ENCODE results near the gene CTPS2.
"Not testable (repeated sequence)": the region's sequence is repeated elsewhere in the genome, so short reads cannot be mapped to it uniquely, and the experiment has no call there.

Gene CTPS2

GRCh38 chrX:16603822-16604221 lies 108.6 kb downstream of the CTPS2 start:
- DNase-seq (ENCODE audit: low read depth in 3 of 3): no peak

DNA sequence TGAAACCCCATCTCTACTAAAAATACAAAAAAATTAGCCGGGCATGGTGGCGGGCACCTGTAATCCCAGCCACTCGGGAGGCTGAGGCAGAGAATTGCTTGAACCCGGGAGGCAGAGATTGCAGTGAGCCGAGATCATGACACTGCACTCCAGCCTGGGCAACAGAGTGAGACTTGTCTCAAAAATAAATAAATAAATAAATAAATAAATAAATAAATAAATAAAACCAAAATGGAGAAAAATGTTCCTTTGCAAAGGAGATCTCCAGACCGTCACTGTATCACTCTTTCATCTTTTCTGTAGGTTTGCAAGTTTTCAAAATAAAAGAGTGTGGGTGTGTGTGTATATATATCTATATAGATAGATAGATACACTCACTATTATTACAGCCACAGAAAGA lies 109.2 kb downstream of the CTPS2 start:
- DNase-seq (ENCODE audit: low read depth in 3 of 3): not testable (repeated sequence)

GRCh38 chrX:16601885-16602284 lies 110.6 kb downstream of the CTPS2 start:
- DNase-seq (ENCODE audit: low read depth in 3 of 3): no peak

DNA sequence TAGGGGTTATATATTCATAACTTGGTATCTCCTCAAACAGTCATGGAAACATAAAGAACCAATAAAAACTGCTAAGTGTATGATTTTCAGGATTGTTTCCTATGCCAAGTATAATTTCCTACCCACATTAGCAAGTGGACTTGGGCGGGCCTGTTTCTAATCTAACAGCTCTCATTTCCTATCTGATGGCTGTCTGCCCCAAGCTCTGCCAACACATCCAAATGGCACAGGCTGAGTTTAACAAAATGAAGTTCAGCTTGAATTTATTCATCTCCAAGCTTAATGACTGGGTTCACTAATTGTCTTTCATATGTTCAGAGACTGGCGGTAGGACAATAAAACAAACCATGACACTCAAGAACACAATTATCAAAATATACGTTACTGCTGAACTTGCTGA lies 118.0 kb downstream of the CTPS2 start:
- DNase-seq (ENCODE audit: low read depth in 3 of 3): no peak

DNA sequence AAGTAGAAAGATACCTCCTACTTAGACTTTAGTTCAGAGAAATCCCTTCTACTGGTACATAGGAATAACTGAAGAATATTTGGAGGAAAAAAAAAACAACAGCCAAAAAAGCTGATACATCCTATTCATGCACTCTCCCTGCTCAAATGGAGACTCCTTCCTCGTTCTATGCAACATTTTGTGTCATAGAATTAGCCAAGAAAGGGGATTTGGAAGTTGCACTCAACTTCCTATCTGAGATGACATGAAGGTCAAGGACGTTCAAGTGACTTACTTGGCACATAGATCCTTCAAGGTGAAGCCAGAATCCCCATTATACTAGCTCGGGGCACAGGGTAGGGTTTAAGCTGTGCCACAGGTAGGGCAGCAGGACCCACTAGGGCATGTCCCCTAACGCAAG lies 118.7 kb downstream of the CTPS2 start:
- no peak for DNase-seq (ENCODE audit: low read depth in 3 of 3)

- no peak for DNase-seq (ENCODE audit: low read depth in 3 of 3)
These were observed 120.2 kb downstream of the CTPS2 start for GRCh38 chrX:16592194-16592770.

GRCh38 chrX:16589826-16590225 lies 122.6 kb downstream of the CTPS2 start:
- no peak for DNase-seq (ENCODE audit: low read depth in 3 of 3)

- DNase-seq (ENCODE audit: low read depth in 3 of 3): no peak
These were observed 123.3 kb downstream of the CTPS2 start for GRCh38 chrX:16589211-16589610.

- no peak for DNase-seq (ENCODE audit: low read depth in 3 of 3)
These were observed 124.2 kb downstream of the CTPS2 start for GRCh38 chrX:16588266-16588665.

DNA sequence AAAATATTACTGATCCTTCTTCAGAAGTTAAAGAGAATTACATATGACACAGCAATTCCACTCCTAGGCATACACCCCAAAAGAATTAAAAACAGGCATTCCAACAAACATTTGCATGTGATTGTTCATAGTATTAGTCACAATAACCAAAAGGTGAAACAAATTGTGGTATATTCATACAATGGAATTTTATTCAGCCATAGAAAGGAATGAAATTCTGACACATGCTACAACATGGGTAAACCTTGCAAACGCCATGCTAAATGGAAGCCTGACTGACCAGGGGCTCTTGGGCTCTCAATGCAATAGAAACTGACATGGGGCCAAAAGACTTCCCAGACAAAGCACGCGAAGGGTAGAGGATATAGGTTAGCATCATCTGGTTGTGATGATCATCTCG lies 124.6 kb downstream of the CTPS2 start:
- DNase-seq (ENCODE audit: low read depth in 3 of 3): no peak

- no peak for DNase-seq (ENCODE audit: low read depth in 3 of 3)
These were observed 125.9 kb downstream of the CTPS2 start for GRCh38 chrX:16586377-16587112.

GRCh38 chrX:16585486-16586376 lies 126.7 kb downstream of the CTPS2 start:
- no peak for DNase-seq (ENCODE audit: low read depth in 3 of 3)

GRCh38 chrX:16580004-16580797 lies 132.3 kb downstream of the CTPS2 start:
- not testable (repeated sequence) for DNase-seq (ENCODE audit: low read depth in 3 of 3)

- DNase-seq (ENCODE audit: low read depth in 3 of 3): no peak
These were observed 133.0 kb downstream of the CTPS2 start for GRCh38 chrX:16579517-16579916.

DNA sequence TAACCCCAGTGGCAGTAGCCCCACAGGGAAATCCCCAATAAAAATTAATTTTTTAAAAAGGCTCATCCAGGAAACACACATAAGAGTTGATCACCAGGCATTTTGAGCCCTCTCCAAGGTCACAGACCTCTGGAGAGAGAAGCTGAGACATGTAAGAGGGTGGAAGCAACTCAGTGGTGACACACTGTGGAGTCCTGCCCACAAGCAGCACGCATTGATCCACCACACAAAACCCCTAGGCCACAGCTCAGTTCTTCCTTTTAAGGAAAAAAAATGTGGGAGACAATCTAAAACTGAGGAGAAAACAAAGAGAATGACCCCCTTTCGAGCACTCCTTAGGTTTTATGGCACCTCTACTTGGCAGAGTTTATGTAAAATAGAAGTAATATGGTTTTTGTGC lies 134.3 kb downstream of the CTPS2 start:
- no peak for DNase-seq (ENCODE audit: low read depth in 3 of 3)

DNA sequence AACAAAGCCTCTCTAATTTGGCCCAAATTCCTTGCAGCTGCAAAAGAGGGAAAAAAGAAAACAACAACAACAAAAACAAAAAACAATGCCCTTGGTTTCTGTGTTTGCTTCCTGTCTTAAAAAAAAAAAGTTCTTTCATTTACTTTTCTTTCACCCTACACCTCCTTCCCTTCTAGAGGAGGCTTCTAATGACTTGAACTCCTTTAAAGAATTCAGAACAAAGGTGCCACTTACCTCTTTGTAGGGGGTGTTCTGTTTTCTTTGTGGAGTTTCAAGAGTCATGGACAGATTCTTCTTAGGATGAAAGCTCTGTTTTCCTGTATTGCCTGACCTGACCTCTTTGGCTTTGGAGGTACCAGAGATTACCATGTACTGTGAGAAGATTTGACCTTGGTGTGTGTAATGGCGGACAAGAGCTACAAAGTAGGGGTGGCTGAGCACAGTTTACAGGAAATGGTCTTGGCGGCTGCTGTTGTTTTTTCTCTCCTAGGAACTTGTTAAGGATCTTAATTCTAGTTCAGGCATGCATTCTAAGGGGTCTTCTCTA lies 134.9 kb downstream of the CTPS2 start:
- no peak for DNase-seq (ENCODE audit: low read depth in 3 of 3)

- DNase-seq (ENCODE audit: low read depth in 3 of 3): not testable (repeated sequence)
These were observed 137.1 kb downstream of the CTPS2 start for GRCh38 chrX:16575388-16575787.

- no peak for DNase-seq (ENCODE audit: low read depth in 3 of 3)
These were observed 138.7 kb downstream of the CTPS2 start for GRCh38 chrX:16573781-16574180.

DNA sequence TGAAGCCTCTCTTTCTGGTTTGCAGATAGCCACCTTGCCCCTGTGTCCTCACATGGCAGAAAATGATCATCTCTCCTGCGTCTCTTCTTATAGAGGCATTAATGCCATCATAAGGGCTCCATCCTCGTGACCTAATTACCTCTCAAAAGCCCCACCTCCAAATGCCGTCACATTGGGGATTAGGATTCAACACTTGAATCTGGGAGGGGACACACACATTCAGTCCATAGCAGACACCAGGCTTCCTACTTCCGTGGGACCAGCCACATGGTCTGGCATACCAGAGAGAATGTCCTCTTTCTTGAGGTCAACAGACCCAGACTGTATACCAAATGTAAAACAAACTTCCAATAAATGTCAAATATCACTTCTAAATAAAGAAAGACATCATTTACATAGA lies 144.8 kb downstream of the CTPS2 start:
- no peak for DNase-seq (ENCODE audit: low read depth in 3 of 3)

GRCh38 chrX:16566571-16566970 lies 145.9 kb downstream of the CTPS2 start:
- no peak for DNase-seq (ENCODE audit: low read depth in 3 of 3)

DNA sequence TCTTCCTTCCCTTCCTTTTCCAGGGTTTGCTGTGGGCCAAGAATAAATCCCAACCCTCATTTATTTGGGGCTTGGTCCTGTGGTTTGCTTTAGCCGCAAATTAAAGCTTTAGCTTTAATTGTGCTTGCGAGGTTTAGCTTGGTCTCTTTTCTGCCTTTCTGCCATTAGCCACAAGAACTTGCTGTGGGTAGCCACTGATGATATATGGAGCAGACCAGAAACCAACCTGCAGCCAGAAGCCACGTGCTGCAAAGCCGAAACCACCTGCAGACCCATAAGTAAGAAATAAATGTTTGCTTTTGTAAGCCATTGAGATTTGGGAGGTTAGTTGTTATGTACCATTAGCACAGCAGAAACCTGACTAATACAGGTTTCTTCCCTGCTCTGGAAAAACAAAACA lies 152.3 kb downstream of the CTPS2 start:
- no peak for DNase-seq (ENCODE audit: low read depth in 3 of 3)

- DNase-seq (ENCODE audit: low read depth in 3 of 3): no peak
These were observed 153.3 kb downstream of the CTPS2 start for GRCh38 chrX:16559206-16559619.
